GM19397 (cell line): ENCODE results near the gene WDR47.
"Not testable (repeated sequence)": the region's sequence is repeated elsewhere in the genome, so short reads cannot be mapped to it uniquely, and the experiment has no call there.

Source experiments
- ATAC-seq: cut with Tn5 transposase; IDR thresholded peaks from one replicate; pipeline ENCODE4 v1.9.1; 2021; ENCODE audit warnings: mild to moderate bottlenecking, moderate library complexity; ENCODE audit not compliant: unreplicated experiment

The WDR47 gene

DNA sequence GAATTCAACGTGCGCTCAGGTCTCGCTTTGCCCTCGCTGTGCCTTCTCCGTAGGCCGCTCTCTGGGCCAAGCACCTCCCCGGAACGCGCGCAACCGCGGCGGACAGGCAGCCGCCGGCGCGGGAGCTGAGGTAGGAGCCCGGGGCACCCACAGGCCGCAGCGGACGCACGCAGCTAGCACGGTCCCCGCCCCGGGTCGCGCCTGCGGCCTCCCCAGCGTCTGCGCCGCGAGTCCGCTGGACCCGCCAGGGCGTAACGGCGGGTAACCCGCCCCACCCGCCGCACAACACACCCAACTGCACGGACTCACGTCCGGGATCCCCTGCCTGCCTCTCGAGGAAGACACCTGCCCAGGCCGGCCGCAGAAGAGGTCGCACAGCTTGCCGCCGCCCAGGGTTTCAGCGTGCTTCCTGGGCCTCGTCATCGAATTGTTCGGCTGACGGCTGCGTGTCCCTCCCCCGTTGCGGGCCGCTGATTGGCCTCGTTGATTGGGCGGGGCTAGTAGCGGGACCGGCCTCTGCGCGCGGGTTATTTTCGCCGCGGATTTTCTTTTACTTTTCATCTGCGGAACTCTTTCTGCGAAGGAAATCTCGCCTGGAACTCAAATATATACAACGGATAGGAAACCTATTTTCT lies 78.7 kb downstream of the WDR47 start, which contains the start of gene CLCC1:
Gene CLCC1 (minus strand): TSS at position 433 of the 635 bp plus-strand sequence. CDS start 13,047 bp downstream, outside the sequence.
- peak; percentile 92 for ATAC-seq

DNA sequence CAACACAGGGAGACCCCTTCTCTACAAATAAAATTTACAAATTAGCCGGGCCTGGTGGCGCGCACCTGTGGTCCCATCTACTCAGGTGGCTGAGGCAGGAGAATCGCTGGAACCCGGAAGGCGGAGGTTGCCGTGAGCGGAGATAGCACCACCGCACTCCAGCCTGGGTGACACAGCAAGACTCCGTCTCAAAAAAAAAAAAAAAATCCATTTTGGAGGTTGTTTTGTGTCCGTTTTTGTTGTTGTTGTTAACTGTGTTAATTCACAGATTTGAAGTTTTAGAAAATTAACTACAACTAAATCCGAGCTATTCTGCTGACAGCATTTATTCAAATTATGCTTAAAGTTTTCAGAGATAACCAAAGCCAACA lies 79.2 kb downstream of the WDR47 start:
- ATAC-seq: no peak

- ATAC-seq: no peak
These were observed 80.0 kb downstream of the WDR47 start for GRCh38 chr1:108961752-108962486.

DNA sequence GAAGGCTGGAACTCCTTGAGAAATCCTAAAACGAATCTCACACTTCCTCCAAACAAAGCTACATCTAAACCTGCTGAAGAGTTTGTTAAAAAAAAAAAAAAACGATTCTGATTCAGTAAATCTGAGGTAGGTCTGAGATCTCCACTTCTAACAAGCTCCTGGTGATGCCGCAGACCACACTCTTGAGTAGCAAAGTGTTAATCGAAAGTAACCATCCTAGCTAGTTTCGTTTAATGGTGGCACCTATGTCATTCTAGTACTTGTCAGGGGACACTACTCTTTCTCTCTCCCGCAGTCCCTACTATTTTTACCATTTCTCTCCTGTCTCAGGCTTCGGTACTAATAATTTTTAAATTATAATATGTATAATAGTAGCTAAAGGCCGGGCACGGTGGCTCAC lies 80.7 kb downstream of the WDR47 start:
- ATAC-seq: no peak

GRCh38 chr1:108960719-108961118 lies 81.2 kb downstream of the WDR47 start:
- ATAC-seq: no peak

DNA sequence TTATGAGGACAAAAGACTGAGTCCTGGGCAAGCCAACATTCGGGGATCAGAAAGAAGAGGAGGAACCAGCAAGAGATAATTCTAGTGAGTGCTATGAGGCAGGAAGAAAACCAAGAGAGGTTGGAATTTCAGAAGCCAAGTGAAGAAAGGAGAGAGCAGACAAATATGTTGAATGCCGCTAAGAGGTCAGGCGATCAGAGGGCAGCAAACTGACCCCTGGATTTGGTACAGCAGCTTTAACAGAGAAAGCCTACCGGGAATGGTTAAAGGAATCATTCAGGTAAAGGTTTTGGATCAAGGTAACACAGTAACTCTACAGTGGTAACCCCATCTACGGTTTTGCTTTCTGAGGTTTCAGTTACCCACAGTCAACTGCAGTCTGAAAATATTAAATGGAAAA lies 84.0 kb downstream of the WDR47 start:
- no peak for ATAC-seq

- no peak for ATAC-seq
These were observed 86.0 kb downstream of the WDR47 start for GRCh38 chr1:108955881-108956280.

GRCh38 chr1:108955111-108955510 lies 86.8 kb downstream of the WDR47 start:
- ATAC-seq: no peak

- no peak for ATAC-seq
These were observed 88.5 kb downstream of the WDR47 start for GRCh38 chr1:108953452-108953851.

- no peak for ATAC-seq
These were observed 90.7 kb downstream of the WDR47 start for GRCh38 chr1:108951242-108951641.

DNA sequence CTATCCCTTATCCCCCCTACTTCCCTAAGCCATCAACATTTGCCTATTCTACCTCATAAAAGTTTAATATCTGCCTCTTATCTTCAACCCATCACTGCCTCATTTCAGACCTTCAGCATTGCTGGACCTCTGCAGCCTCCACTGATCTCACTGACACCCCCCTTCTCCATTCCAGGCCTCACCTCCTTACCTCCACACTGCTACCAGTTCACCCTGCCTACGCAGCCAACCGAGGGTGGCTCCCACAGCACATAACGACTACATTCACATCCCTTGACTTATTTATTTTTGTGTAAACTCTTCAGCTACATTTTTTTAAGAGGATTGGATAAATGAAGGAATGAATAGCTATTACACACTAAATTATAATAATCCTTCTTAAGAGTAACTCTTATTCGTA lies 92.9 kb downstream of the WDR47 start:
- ATAC-seq: no peak

DNA sequence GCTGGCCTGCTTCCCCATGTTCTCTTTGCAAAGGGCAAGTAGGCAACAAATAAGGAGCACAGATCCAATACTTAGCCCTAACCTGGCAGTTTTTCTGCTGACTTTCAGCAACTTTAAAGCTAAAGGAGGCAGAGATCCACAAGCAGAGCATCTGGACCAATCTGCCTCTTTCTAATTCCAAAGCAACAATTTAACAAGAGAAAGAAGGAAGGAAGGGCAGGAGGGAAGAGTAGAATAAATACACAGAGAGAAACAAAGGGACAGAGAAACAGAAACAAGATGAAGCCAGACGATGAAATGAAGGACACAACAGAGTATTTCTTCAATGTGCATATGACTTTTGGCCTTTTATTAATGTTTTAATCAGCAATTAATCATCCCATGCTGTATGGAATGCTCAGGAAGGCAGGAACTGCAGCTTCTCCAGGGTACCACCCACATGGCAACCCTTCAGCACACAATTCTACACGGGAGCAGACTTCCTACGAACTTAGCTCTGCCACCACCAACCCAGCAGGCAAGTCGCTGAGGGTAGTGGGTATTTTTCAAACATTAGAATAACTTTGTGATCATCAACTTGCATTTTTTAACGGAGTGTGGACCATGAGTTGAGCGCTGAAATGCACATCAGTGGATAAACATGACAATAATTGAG lies 93.9 kb downstream of the WDR47 start:
- ATAC-seq: no peak

GRCh38 chr1:108936170-108936569 lies 105.7 kb downstream of the WDR47 start:
- ATAC-seq: no peak

DNA sequence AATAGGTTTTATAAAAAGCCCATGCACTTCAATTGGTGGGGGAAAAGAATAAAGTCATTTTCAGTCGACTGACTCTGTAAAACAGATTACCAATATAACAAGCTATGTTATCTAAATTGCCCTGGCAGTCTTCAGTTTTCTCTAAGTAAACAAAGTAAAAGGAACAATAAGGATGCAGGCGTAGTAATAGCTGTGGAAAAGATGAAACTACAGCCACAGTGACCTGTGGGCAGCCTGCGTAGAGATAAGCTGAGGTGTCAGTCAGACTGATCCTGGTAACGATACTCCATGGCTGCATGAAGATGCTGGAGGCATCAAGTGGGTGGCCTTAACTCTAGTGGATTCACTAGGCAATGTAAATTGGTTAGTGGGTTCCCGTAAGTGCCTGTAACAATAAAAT lies 108.0 kb downstream of the WDR47 start:
- ATAC-seq: no peak

DNA sequence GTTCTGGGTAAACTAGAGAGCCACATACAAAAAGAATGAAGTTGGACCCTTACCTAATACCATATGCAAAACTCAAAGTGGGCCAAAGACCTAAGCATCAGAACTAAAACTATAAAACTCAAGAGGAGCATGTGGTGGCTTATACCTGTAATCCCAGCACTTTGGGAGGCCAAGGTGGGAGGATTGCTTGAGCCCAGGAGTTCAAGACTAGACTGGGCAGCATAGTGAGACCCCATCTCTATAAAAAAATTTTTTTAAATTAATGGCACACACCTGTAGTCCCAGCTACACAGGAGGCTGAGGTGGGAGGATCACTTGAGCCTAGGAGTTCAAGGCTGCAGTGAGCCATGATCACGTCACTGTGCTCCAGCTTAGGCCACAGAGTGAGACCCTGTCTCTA lies 114.3 kb downstream of the WDR47 start:
- not testable (repeated sequence) for ATAC-seq

DNA sequence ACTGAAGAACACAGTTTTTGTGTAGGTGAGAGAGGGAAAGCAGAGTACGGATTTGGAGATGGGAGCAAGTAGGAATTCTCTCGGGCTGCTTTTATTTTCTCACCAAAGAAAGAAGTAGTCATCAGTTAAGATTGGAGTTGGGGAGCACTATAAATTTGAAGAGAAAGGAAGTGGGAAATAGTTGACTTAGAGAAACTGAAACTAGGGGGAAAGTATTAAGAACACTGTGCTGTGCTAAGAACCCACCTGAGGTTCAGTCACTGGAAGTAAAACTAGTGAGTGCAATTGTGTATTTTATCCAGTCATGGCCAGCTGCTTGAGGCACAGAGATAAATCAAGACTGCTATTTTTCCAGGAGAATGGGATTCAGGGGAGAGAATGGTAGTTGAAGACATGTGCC lies 116.0 kb downstream of the WDR47 start:
- no peak for ATAC-seq
